ENCODE results near the gene ELL.

DNA sequence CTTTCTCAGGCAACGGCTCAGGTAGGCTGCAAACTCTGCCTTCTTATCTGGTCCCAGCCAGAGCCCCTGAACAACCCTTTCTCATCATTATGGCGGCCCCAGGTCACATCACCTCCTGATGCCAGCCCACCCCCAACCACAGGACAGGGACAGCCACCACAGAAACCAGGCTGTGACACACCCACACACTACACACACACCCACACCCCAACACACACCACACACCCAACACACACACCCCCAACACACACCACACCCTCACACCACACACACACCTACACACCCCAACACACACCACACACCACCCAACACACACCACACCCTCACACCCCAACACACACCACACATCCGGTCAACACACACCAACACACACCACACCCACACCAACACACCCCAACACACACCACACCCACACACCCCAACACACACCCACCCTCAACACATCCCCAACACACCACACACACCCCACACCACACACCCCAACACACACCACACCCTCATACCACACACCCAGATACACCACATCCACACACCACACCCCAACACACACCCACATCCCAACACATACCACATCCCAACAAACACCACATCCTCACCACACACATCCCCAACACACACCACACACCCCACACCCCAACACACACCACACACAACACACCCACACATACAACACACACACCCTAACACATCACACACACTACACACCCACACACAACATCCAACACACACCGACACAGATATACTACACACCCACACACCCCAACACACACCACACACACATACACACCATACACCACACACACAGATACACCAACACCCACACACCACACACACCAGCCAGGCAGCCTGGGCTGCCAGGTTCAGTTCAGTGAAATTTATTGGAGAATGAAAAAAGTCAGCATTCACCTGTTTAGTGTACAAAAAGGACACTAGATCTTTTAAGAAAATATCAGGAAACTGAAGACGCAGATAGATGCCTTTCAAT is 79.8 kb downstream of the ELL start:
- TF ChIP-seq YY1 (IDR thresholded peaks at IDR 0.05; ENCODE audit: insufficient read depth, insufficient read length) (no peak), ZNF274 (IDR thresholded peaks at IDR 0.05; ENCODE audit: low read depth, low read length) (no peak)
